A673 (cell line): ENCODE results near the gene ENTHD1. TPM values are rescaled to one million over a fixed set of nuclear protein-coding genes. Genes with fewer than 3 reads are reported as not detected.

Experiments used
- BruUV-seq: library from RNA; stranded (reverse); fragments of 400-500 nt; replicated peaks from 2 replicates; lab custom pipeline; 2021; lab: Mats Ljungman, UMichigan
- CTCF ChIA-PET: fragments of 300-600 bp; sonication (Branson Sonifier 250); formaldehyde crosslinking; loops from one replicate; lab custom pipeline; 2022; ENCODE audit warnings: antibody characterized with exemption; lab: Charles Lee
- POLR2A ChIA-PET: fragments of 300-600 bp; sonication (Branson Sonifier 250); formaldehyde crosslinking; loops from one replicate; lab custom pipeline; 2022; ENCODE audit warnings: antibody characterized with exemption; ENCODE audit not compliant: low non-redundant PET; lab: Charles Lee
- DNase-seq: peaks from one replicate; pipeline ENCODE4 v3.0.0-alpha.2; 2015; ENCODE audit warnings: low spot score
- H3K27ac ChIP-seq: fragments of 200-600 bp; sonication (generic); 2 replicates; pipeline ENCODE4 v1.5.1; 2016; ENCODE audit warnings: mixed run types, low read depth, mild to moderate bottlenecking, mixed read lengths, antibody characterized with exemption, low read length; ENCODE audit not compliant: poor library complexity, severe bottlenecking
- H3K27me3 ChIP-seq: fragments of 200-600 bp; sonication (generic); replicated peaks from 2 replicates; pipeline ENCODE4 v1.6.1; 2017; ENCODE audit warnings: mixed run types, low read depth, mild to moderate bottlenecking, mixed read lengths, antibody characterized with exemption, low read length; ENCODE audit not compliant: insufficient read depth, poor library complexity
- H3K36me3 ChIP-seq: fragments of 200-600 bp; sonication (generic); 2 replicates; pipeline ENCODE4 v1.6.1; 2016; ENCODE audit warnings: mixed run types, mild to moderate bottlenecking, mixed read lengths, antibody characterized with exemption, low read length; ENCODE audit not compliant: insufficient read depth, poor library complexity, severe bottlenecking
- H3K4me1 ChIP-seq: fragments of 200-600 bp; sonication (generic); 2 replicates; pipeline ENCODE4 v1.6.1; 2017; ENCODE audit warnings: mixed run types, mild to moderate bottlenecking, mixed read lengths, antibody characterized with exemption, low read length; ENCODE audit not compliant: insufficient read depth, poor library complexity, severe bottlenecking
- H3K4me3 ChIP-seq: fragments of 200-600 bp; sonication (generic); 2 replicates; pipeline ENCODE4 v1.5.1; 2016; ENCODE audit warnings: low read depth, mixed run types, mild to moderate bottlenecking, mixed read lengths, low read length; ENCODE audit not compliant: poor library complexity, severe bottlenecking
- H3K9me3 ChIP-seq: fragments of 200-600 bp; sonication (generic); 2 replicates; pipeline ENCODE4 v1.6.1; 2016; ENCODE audit warnings: mixed run types, low read depth, mild to moderate bottlenecking, mixed read lengths, antibody characterized with exemption, low read length; ENCODE audit not compliant: poor library complexity, severe bottlenecking
- CTCF ChIP-seq: fragments of 300-800, 200-600 bp; sonication (generic); conservative IDR thresholded peaks from 2 replicates; pipeline ENCODE4 v1.5.1; 2017; ENCODE audit warnings: low read depth, mild to moderate bottlenecking, antibody characterized with exemption, low read length, moderate library complexity, mixed read lengths
- EZH2 ChIP-seq: fragments of 200-600 bp; sonication (generic); IDR thresholded peaks from 2 replicates; pipeline ENCODE4 v1.6.1; 2017; ENCODE audit warnings: borderline replicate concordance, low read depth, mild to moderate bottlenecking, mixed read lengths, antibody characterized with exemption, low read length; ENCODE audit not compliant: poor library complexity, severe bottlenecking
- intact Hi-C: fragments of 100-400 bp; cut with micrococcal nuclease; formaldehyde crosslinking; loops from one replicate; pipeline ENCODE4 v1.10.0; 2022; ENCODE audit not compliant: unreplicated experiment
- total RNA-seq: library from RNA; stranded (reverse); gene quantifications from 2 replicates; pipeline ENCODE4 v1.2.3, GENCODE V29; 2021

Gene ENTHD1
- total RNA-seq, 1 experiment from 2014 or later, result not detected

- ChIA-PET POLR2A (no interaction called here), CTCF (no interaction called here)
- Histone ChIP-seq H3K9me3 (no peaks in the 10 kb centered on the region), H3K4me1 (no peaks in the 10 kb centered on the region), H3K27ac (no peak overlapping the region), H3K4me3 (no peak overlapping the region), H3K36me3 (no peaks in the 10 kb centered on the region), H3K27me3 (peaks cover 87% of the 10 kb centered on the region)
- intact Hi-C loops, result no loop called here
- no peak for TF ChIP-seq EZH2
- no peak for TF ChIP-seq CTCF
- BruUV-seq, result no TSS peak
- no peak for DNase-seq
Observed at GRCh38 chr22:39833610-39834009, 60.0 kb downstream of the ENTHD1 start.

GRCh38 chr22:39833093-39833492, 60.5 kb downstream of the ENTHD1 start:
- TF ChIP-seq EZH2 (no peak), CTCF (no peak)
- no peak overlapping the region for H3K4me3 ChIP-seq
- ChIA-PET CTCF (no interaction called here), POLR2A (interaction anchor here (0.6 kb wide), 1 partner anchor 112 kb away, joined by 4 read pairs; no protein-coding TSS in a partner anchor)
- H3K9me3 ChIP-seq, result no peaks in the 10 kb centered on the region
- DNase-seq, result no peak
- H3K36me3 ChIP-seq, result no peaks in the 10 kb centered on the region
- intact Hi-C loops, result no loop called here
- BruUV-seq, result no TSS peak
- H3K27me3 ChIP-seq, result peaks cover 87% of the 10 kb centered on the region
- H3K27ac ChIP-seq, result no peak overlapping the region
- no peaks in the 10 kb centered on the region for H3K4me1 ChIP-seq

GRCh38 chr22:39832627-39833074, 60.9 kb downstream of the ENTHD1 start:
- Histone ChIP-seq H3K9me3 (no peaks in the 10 kb centered on the region), H3K4me1 (no peaks in the 10 kb centered on the region), H3K27me3 (peaks cover 87% of the 10 kb centered on the region), H3K27ac (no peak overlapping the region), H3K36me3 (no peaks in the 10 kb centered on the region), H3K4me3 (no peak overlapping the region)
- ChIA-PET POLR2A (interaction anchor here (0.6 kb wide), 1 partner anchor 111 kb away, joined by 4 read pairs; no protein-coding TSS in a partner anchor), CTCF (no interaction called here)
- BruUV-seq, result no TSS peak
- TF ChIP-seq CTCF (no peak), EZH2 (no peak)
- DNase-seq, result no peak
- intact Hi-C loops, result no loop called here
